A673 (cell line): ENCODE measurements around the gene CIART.

Experiments used
- EZH2 ChIP-seq: fragments of 200-600 bp; sonication (generic); IDR thresholded peaks from 2 replicates; pipeline ENCODE4 v1.6.1; 2017; ENCODE audit warnings: borderline replicate concordance, low read depth, mild to moderate bottlenecking, mixed read lengths, antibody characterized with exemption, low read length; ENCODE audit not compliant: poor library complexity, severe bottlenecking
- TF ChIP-seq, protein P1 (sequence below): fragments of 300-800, 200-600 bp; sonication (generic); conservative IDR thresholded peaks from 2 replicates; pipeline ENCODE4 v1.5.1; 2017; ENCODE audit warnings: low read depth, mild to moderate bottlenecking, antibody characterized with exemption, low read length, moderate library complexity, mixed read lengths

DNA sequence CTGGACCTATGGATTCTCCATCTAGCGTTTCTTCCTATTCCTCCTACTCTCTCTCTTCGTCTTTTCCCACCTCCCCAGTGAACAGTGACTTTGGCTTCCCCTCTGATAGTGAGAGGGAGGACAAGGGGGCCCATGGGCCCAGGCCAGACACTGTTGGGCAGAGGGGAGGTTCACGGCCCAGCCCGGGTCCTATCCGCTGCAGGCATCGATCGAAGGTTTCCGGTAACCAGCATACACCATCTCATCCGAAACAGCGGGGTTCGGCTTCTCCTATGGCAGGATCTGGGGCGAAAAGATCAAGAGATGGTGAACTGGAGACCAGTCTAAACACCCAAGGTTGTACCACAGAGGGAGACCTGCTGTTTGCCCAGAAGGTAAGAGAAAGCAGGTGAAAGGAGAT is 906 bp downstream of the CIART start:
- TF ChIP-seq, protein P1, sequence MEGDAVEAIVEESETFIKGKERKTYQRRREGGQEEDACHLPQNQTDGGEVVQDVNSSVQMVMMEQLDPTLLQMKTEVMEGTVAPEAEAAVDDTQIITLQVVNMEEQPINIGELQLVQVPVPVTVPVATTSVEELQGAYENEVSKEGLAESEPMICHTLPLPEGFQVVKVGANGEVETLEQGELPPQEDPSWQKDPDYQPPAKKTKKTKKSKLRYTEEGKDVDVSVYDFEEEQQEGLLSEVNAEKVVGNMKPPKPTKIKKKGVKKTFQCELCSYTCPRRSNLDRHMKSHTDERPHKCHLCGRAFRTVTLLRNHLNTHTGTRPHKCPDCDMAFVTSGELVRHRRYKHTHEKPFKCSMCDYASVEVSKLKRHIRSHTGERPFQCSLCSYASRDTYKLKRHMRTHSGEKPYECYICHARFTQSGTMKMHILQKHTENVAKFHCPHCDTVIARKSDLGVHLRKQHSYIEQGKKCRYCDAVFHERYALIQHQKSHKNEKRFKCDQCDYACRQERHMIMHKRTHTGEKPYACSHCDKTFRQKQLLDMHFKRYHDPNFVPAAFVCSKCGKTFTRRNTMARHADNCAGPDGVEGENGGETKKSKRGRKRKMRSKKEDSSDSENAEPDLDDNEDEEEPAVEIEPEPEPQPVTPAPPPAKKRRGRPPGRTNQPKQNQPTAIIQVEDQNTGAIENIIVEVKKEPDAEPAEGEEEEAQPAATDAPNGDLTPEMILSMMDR: no peak
- no peak for TF ChIP-seq EZH2
